Neural cell (in vitro differentiated cells): ENCODE measurements around the gene DSCAM.

ENCODE experiments used
- EP300 ChIP-seq: fragments of 450-650 bp; conservative IDR thresholded peaks from 2 replicates; pipeline ENCODE4 v1.6.1; 2014; ENCODE audit warnings: antibody characterized with exemption, mild to moderate bottlenecking, moderate library complexity; ENCODE audit not compliant: poor library complexity, severe bottlenecking
- EZH2 ChIP-seq: fragments of 200-600, 300-800 bp; shearing (Covaris generic), sonication (generic); IDR thresholded peaks from 2 replicates; pipeline ENCODE4 v1.6.1; 2014; ENCODE audit warnings: antibody characterized with exemption, low read length, borderline replicate concordance, mild to moderate bottlenecking; ENCODE audit not compliant: insufficient read depth, poor library complexity, severe bottlenecking
- POLR2AphosphoS5 ChIP-seq: IDR thresholded peaks from 2 replicates; pipeline ENCODE4 v1.6.1; 2012
- RAD21 ChIP-seq: fragments of 450-650 bp; conservative IDR thresholded peaks from 2 replicates; pipeline ENCODE4 v1.6.1; 2014; ENCODE audit warnings: antibody characterized with exemption, mild to moderate bottlenecking, moderate library complexity
- SMC3 ChIP-seq: fragments of 450-650 bp; conservative IDR thresholded peaks from 2 replicates; pipeline ENCODE4 v1.6.1; 2014; ENCODE audit warnings: antibody characterized with exemption, mild to moderate bottlenecking, moderate library complexity; ENCODE audit not compliant: poor library complexity
- TAF1 ChIP-seq: IDR thresholded peaks from 2 replicates; pipeline ENCODE4 v1.6.1; 2012; ENCODE audit warnings: low read depth
- TF ChIP-seq, protein P1 (sequence below): fragments of 450-650 bp; IDR thresholded peaks from 2 replicates; pipeline ENCODE4 v1.5.1; 2014; ENCODE audit warnings: antibody characterized with exemption, mild to moderate bottlenecking, moderate library complexity; ENCODE audit not compliant: poor library complexity, severe bottlenecking
- TF ChIP-seq, protein P2 (sequence below): IDR thresholded peaks from 2 replicates; pipeline ENCODE4 v1.6.1; 2012; ENCODE audit warnings: borderline replicate concordance

DNA sequence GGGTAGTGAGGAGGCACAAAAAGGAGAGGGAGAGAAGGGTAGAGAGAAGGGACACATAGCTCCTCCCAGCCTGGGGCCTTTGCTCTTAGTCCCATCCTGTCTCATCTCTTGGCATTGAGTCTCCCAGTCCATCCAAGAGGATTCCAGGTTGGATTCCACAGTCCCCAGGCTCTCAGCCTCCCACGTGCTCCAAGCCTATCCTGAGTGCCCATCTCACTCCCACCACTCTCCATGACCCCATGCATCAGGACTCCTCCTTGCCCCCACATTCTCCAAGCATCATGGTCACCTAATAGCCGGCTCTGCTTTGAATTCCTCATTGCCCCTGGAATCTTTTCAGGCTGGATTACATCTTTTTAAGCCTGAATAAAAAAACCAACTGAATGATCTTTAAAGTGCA is 87.9 kb downstream of the DSCAM start:
- no peak for TF ChIP-seq EZH2
- TF ChIP-seq, protein P1, sequence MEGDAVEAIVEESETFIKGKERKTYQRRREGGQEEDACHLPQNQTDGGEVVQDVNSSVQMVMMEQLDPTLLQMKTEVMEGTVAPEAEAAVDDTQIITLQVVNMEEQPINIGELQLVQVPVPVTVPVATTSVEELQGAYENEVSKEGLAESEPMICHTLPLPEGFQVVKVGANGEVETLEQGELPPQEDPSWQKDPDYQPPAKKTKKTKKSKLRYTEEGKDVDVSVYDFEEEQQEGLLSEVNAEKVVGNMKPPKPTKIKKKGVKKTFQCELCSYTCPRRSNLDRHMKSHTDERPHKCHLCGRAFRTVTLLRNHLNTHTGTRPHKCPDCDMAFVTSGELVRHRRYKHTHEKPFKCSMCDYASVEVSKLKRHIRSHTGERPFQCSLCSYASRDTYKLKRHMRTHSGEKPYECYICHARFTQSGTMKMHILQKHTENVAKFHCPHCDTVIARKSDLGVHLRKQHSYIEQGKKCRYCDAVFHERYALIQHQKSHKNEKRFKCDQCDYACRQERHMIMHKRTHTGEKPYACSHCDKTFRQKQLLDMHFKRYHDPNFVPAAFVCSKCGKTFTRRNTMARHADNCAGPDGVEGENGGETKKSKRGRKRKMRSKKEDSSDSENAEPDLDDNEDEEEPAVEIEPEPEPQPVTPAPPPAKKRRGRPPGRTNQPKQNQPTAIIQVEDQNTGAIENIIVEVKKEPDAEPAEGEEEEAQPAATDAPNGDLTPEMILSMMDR = no peak
- no peak for TF ChIP-seq RAD21
- no peak for TF ChIP-seq POLR2AphosphoS5
- TF ChIP-seq TAF1 = no peak
- no peak for TF ChIP-seq EP300
- TF ChIP-seq, protein P2, sequence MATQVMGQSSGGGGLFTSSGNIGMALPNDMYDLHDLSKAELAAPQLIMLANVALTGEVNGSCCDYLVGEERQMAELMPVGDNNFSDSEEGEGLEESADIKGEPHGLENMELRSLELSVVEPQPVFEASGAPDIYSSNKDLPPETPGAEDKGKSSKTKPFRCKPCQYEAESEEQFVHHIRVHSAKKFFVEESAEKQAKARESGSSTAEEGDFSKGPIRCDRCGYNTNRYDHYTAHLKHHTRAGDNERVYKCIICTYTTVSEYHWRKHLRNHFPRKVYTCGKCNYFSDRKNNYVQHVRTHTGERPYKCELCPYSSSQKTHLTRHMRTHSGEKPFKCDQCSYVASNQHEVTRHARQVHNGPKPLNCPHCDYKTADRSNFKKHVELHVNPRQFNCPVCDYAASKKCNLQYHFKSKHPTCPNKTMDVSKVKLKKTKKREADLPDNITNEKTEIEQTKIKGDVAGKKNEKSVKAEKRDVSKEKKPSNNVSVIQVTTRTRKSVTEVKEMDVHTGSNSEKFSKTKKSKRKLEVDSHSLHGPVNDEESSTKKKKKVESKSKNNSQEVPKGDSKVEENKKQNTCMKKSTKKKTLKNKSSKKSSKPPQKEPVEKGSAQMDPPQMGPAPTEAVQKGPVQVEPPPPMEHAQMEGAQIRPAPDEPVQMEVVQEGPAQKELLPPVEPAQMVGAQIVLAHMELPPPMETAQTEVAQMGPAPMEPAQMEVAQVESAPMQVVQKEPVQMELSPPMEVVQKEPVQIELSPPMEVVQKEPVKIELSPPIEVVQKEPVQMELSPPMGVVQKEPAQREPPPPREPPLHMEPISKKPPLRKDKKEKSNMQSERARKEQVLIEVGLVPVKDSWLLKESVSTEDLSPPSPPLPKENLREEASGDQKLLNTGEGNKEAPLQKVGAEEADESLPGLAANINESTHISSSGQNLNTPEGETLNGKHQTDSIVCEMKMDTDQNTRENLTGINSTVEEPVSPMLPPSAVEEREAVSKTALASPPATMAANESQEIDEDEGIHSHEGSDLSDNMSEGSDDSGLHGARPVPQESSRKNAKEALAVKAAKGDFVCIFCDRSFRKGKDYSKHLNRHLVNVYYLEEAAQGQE = no peak
- TF ChIP-seq SMC3 = no peak
